SU-DHL-6 (cell line): ENCODE results near the gene ALDH16A1.

Source experiments
- H2AFZ ChIP-seq: fragments of 200-600 bp; sonication (generic); 2 replicates; pipeline ENCODE4 v1.6.1; 2014; ENCODE audit warnings: low read depth, mild to moderate bottlenecking, moderate library complexity, mixed read lengths, antibody characterized with exemption, low read length; ENCODE audit not compliant: severe bottlenecking
- H3F3A ChIP-seq: fragments of 200-600 bp; shearing (Covaris generic); 2 replicates; pipeline ENCODE4 v1.6.0; 2016; ENCODE audit warnings: antibody characterized with exemption, mild to moderate bottlenecking; ENCODE audit not compliant: insufficient read depth
- H3K27ac ChIP-seq: fragments of 200-600 bp; sonication (generic); 2 replicates; pipeline ENCODE4 v1.5.1; 2016; ENCODE audit warnings: low read depth, mild to moderate bottlenecking, low read length, moderate library complexity, mixed read lengths
- H3K27me3 ChIP-seq: fragments of 200-600 bp; sonication (generic), shearing (Covaris generic); 2 replicates; pipeline ENCODE4 v1.6.0; 2014; ENCODE audit warnings: mild to moderate bottlenecking, low read length
- H3K36me3 ChIP-seq: fragments of 200-600 bp; sonication (generic); 2 replicates; pipeline ENCODE4 v1.6.1; 2014; ENCODE audit warnings: mild to moderate bottlenecking, low read length, mixed read lengths
- H3K4me2 ChIP-seq: fragments of 300-600, 200-600 bp; shearing (Covaris generic), sonication (generic); 2 replicates; pipeline ENCODE4 v1.6.0; 2014; ENCODE audit warnings: low read length, low read depth, mild to moderate bottlenecking; ENCODE audit not compliant: poor library complexity, severe bottlenecking
- H3K4me3 ChIP-seq: fragments of 200-600 bp; sonication (generic); 2 replicates; pipeline ENCODE4 v1.5.1; 2014; ENCODE audit warnings: antibody characterized with exemption, low read length, mild to moderate bottlenecking, mixed read lengths; ENCODE audit not compliant: insufficient read depth, poor library complexity, severe bottlenecking
- H3K79me2 ChIP-seq: fragments of 200-600 bp; sonication (generic); 2 replicates; pipeline ENCODE4 v1.6.1; 2014; ENCODE audit warnings: mild to moderate bottlenecking, low read length, moderate library complexity; ENCODE audit not compliant: insufficient read depth
- H3K9ac ChIP-seq: fragments of 200-600 bp; sonication (generic); 2 replicates; pipeline ENCODE4 v1.7.0; 2014; ENCODE audit warnings: mild to moderate bottlenecking, low read length
- H3K9me2 ChIP-seq: fragments of 200-600 bp; sonication (generic); replicated peaks from 2 replicates; pipeline ENCODE4 v1.6.1; 2014; ENCODE audit warnings: low read length; ENCODE audit not compliant: insufficient read depth
- H3K9me3 ChIP-seq: fragments of 200-600 bp; sonication (generic); 2 replicates; pipeline ENCODE4 v1.6.1; 2014; ENCODE audit warnings: low read length, mixed read lengths; ENCODE audit not compliant: insufficient read depth
- H4K20me1 ChIP-seq: fragments of 200-600 bp; sonication (generic); 2 replicates; pipeline ENCODE4 v1.6.1; 2014; ENCODE audit warnings: low read depth, mild to moderate bottlenecking, antibody characterized with exemption, low read length, moderate library complexity, mixed read lengths
- EZH2phosphoT487 ChIP-seq: fragments of 200-600 bp; sonication (generic), shearing (Covaris generic); conservative IDR thresholded peaks from 2 replicates; pipeline ENCODE4 v1.6.1; 2018; ENCODE audit warnings: mild to moderate bottlenecking, antibody characterized with exemption, low read length, moderate library complexity, mixed read lengths
- TF ChIP-seq, protein P1 (sequence below): fragments of 200-600 bp; sonication (generic); IDR thresholded peaks from one replicate; pipeline ENCODE4 v1.5.1; 2017; ENCODE audit warnings: antibody characterized with exemption, mild to moderate bottlenecking, low read length, moderate library complexity; ENCODE audit not compliant: insufficient read depth, poor library complexity, severe bottlenecking

ALDH16A1 gene

GRCh38 chr19:49451430-49452181 is 1.4 kb upstream of the ALDH16A1 start, which contains the start of gene PIH1D1:
PIH1D1 (minus strand) TSS chr19:49451814; CDS start chr19:49451574, 240 bp downstream.
- no peaks in the 10 kb centered on the region for H3K9me2 ChIP-seq
- peak within 1 kb of the TSS; percentile 99 for H3K4me3 ChIP-seq
- H3K9ac ChIP-seq = peak within 1 kb of the TSS; percentile 98
- no peaks in the 10 kb centered on the region for H3K27me3 ChIP-seq
- peak within 1 kb of the TSS; percentile 45 for H2AFZ ChIP-seq
- H3K27ac ChIP-seq = peak within 1 kb of the TSS; percentile 93
- peaks cover 21% of the 10 kb centered on the region for H3F3A ChIP-seq
- no peaks in the 10 kb centered on the region for H4K20me1 ChIP-seq
- peaks cover 36% of the 10 kb centered on the region for H3K79me2 ChIP-seq
- H3K36me3 ChIP-seq = no peaks in the 10 kb centered on the region
- TF ChIP-seq, protein P1, sequence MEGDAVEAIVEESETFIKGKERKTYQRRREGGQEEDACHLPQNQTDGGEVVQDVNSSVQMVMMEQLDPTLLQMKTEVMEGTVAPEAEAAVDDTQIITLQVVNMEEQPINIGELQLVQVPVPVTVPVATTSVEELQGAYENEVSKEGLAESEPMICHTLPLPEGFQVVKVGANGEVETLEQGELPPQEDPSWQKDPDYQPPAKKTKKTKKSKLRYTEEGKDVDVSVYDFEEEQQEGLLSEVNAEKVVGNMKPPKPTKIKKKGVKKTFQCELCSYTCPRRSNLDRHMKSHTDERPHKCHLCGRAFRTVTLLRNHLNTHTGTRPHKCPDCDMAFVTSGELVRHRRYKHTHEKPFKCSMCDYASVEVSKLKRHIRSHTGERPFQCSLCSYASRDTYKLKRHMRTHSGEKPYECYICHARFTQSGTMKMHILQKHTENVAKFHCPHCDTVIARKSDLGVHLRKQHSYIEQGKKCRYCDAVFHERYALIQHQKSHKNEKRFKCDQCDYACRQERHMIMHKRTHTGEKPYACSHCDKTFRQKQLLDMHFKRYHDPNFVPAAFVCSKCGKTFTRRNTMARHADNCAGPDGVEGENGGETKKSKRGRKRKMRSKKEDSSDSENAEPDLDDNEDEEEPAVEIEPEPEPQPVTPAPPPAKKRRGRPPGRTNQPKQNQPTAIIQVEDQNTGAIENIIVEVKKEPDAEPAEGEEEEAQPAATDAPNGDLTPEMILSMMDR = no peak
- TF ChIP-seq EZH2phosphoT487 = no peak
- peak within 1 kb of the TSS; percentile 99 for H3K4me2 ChIP-seq
- H3K9me3 ChIP-seq = no peaks in the 10 kb centered on the region

DNA sequence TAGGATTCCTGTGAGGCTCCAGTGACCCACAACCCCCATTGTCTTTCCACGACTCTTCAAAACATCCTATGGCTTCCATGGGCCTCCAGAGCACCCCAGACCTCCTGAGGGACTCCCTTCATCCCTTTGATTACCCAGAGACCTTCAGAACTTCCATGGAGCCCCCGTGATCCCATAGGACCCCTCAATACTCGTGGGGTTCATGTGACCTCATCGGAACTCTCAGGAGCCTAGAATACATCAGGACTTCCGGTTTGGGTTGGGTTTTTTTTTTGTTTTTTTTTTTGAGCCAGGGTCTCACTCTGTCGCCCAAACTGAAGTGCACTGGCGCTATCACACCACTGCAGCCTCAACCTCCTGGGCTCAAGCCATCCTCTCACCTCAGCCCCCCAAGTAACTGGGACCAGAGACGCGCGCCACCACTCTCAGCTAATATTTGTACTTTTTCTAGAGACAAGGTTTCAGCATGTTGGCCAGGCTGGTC is 774 bp downstream of the ALDH16A1 start:
- Histone ChIP-seq H3K9ac (peak overlapping the region; percentile 98), H3K4me3 (peak overlapping the region; percentile 99), H3K9me2 (no peaks in the 10 kb centered on the region), H4K20me1 (no peaks in the 10 kb centered on the region), H3K9me3 (no peaks in the 10 kb centered on the region), H3K36me3 (no peaks in the 10 kb centered on the region), H3K79me2 (peaks cover 36% of the 10 kb centered on the region), H2AFZ (no peak overlapping the region), H3K27me3 (no peaks in the 10 kb centered on the region), H3F3A (peaks cover 21% of the 10 kb centered on the region), H3K27ac (peak overlapping the region; percentile 93), H3K4me2 (peak overlapping the region; percentile 99)
- no peak for TF ChIP-seq EZH2phosphoT487
- TF ChIP-seq, protein P1 = no peak

- Histone ChIP-seq H3K9ac (no peak overlapping the region), H3K4me3 (no peak overlapping the region), H3K27me3 (no peaks in the 10 kb centered on the region), H3K4me2 (no peak overlapping the region), H2AFZ (no peak overlapping the region), H3K27ac (no peak overlapping the region), H3K36me3 (no peaks in the 10 kb centered on the region), H3K79me2 (peaks cover 27% of the 10 kb centered on the region), H4K20me1 (no peaks in the 10 kb centered on the region), H3F3A (peaks cover 21% of the 10 kb centered on the region), H3K9me3 (no peaks in the 10 kb centered on the region), H3K9me2 (no peaks in the 10 kb centered on the region)
- TF ChIP-seq, protein P1 = no peak
- TF ChIP-seq EZH2phosphoT487 = no peak
Observed at GRCh38 chr19:49455773-49456172, 2.7 kb downstream of the ALDH16A1 start.
